Astrocyte (in vitro differentiated cells and primary cell): ENCODE measurements around the gene CDH23. TPM values are rescaled to one million over a fixed set of nuclear protein-coding genes. Genes with fewer than 3 reads are reported as not detected.

ENCODE experiments used
- DNase-seq: peaks from one replicate; pipeline ENCODE4 v3.0.0-alpha.2; 2010; ENCODE audit warnings: low read depth
- FAIRE-seq: peaks from 2 replicates; lab custom pipeline; 2011; peaks lifted over from hg19 to GRCh38; lab: Jason Lieb, UNC
- H2AFZ ChIP-seq: 2 replicates; pipeline ENCODE4 v1.6.0; 2012; ENCODE audit warnings: low read depth, low read length, inconsistent platforms
- H3K27ac ChIP-seq: 2 replicates; pipeline ENCODE4 v1.5.1; 2011; ENCODE audit warnings: low read depth, low read length, inconsistent platforms
- H3K27me3 ChIP-seq: 2 replicates; pipeline ENCODE4 v1.6.0; 2011; ENCODE audit warnings: low read length, inconsistent platforms; ENCODE audit not compliant: insufficient read depth
- H3K36me3 ChIP-seq: 2 replicates; pipeline ENCODE4 v1.5.1; 2011; ENCODE audit warnings: low read length, inconsistent platforms; ENCODE audit not compliant: insufficient read depth
- H3K4me1 ChIP-seq: 2 replicates; pipeline ENCODE4 v1.5.1; 2011; ENCODE audit warnings: low read length, inconsistent platforms; ENCODE audit not compliant: insufficient read depth
- H3K4me2 ChIP-seq: 2 replicates; pipeline ENCODE4 v1.6.0; 2012; ENCODE audit warnings: low read length, inconsistent platforms
- H3K4me3 ChIP-seq: 2 replicates; pipeline ENCODE4 v1.5.1; 2011; ENCODE audit warnings: low read depth, mild to moderate bottlenecking, low read length, inconsistent platforms; ENCODE audit not compliant: insufficient read depth
- H3K79me2 ChIP-seq: 2 replicates; pipeline ENCODE4 v1.6.0; 2012; ENCODE audit warnings: mild to moderate bottlenecking, low read length, inconsistent platforms; ENCODE audit not compliant: insufficient read depth
- H3K9ac ChIP-seq: 2 replicates; pipeline ENCODE4 v1.6.0; 2012; ENCODE audit warnings: mild to moderate bottlenecking, low read length, inconsistent platforms
- H3K9me3 ChIP-seq: 2 replicates; pipeline ENCODE4 v1.5.1; 2012; ENCODE audit warnings: low read depth, mild to moderate bottlenecking, low read length, inconsistent platforms; ENCODE audit not compliant: insufficient read depth
- H4K20me1 ChIP-seq: 2 replicates; pipeline ENCODE4 v1.6.0; 2012; ENCODE audit warnings: low read length, inconsistent platforms; ENCODE audit not compliant: insufficient read depth
- H3K27ac Mint-ChIP-seq: one replicate; pipeline ENCODE4 v1.8.0; 2021; ENCODE audit warnings: mild to moderate bottlenecking, mixed read lengths; ENCODE audit not compliant: unreplicated experiment
- H3K27me3 Mint-ChIP-seq: one replicate; pipeline ENCODE4 v1.8.0; 2021; ENCODE audit warnings: low read depth, mixed read lengths; ENCODE audit not compliant: unreplicated experiment
- H3K36me3 Mint-ChIP-seq: one replicate; pipeline ENCODE4 v1.8.0; 2021; ENCODE audit warnings: low read depth, mixed read lengths; ENCODE audit not compliant: unreplicated experiment
- H3K4me1 Mint-ChIP-seq: one replicate; pipeline ENCODE4 v1.8.0; 2021; ENCODE audit warnings: low read depth, mixed read lengths; ENCODE audit not compliant: unreplicated experiment
- H3K4me3 Mint-ChIP-seq: one replicate; pipeline ENCODE4 v1.8.0; 2021; ENCODE audit warnings: mild to moderate bottlenecking, moderate library complexity, mixed read lengths; ENCODE audit not compliant: unreplicated experiment
- H3K9me3 Mint-ChIP-seq: one replicate; pipeline ENCODE4 v1.8.0; 2021; ENCODE audit warnings: mild to moderate bottlenecking, mixed read lengths; ENCODE audit not compliant: unreplicated experiment
- EZH2 ChIP-seq: IDR thresholded peaks from 2 replicates; pipeline ENCODE4 v1.6.1; 2012; ENCODE audit warnings: mild to moderate bottlenecking, low read length, inconsistent platforms; ENCODE audit not compliant: insufficient read depth
- total RNA-seq: library from RNA; stranded (reverse); gene quantifications from 2 replicates; pipeline ENCODE4 v1.2.1, GENCODE V29; 2021
- TF ChIP-seq, protein P1 (sequence below): IDR thresholded peaks from 2 replicates; pipeline ENCODE4 v1.5.1; 2011; ENCODE audit warnings: low read depth, mild to moderate bottlenecking, inconsistent platforms, low read length, moderate library complexity; ENCODE audit not compliant: insufficient read depth

The CDH23 gene
- total RNA-seq, 1 donor from 2014 or later, result not detected

DNA sequence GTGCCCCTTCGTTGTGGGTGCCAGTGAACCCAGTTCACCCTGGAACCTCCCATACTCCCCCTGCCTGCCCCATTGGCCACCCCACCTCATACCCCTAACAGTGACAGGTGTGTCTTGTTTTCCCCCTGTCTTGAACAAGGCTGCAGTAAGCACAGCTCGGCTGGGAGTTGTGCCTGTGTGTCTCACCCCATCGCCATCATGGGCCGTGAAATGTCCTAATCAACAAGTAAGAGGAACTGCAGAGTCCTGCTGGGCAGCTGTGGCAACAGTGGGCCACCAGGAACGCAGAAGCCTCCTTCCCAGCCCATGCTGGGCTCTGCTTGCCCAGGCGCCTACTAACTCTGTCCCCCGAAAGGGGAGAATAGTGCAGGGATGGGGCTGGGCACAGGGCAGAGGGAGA is 231.2 kb downstream of the CDH23 start:
- Histone ChIP-seq H3K9me3 (no peaks in the 10 kb centered on the region), H2AFZ (no peak overlapping the region), H3K4me2 (no peak overlapping the region), H3K36me3 (no peaks in the 10 kb centered on the region), H4K20me1 (no peaks in the 10 kb centered on the region), H3K27ac (no peak overlapping the region), H3K79me2 (no peaks in the 10 kb centered on the region), H3K9ac (no peak overlapping the region), H3K27me3 (peaks cover 25% of the 10 kb centered on the region), H3K4me1 (peaks cover 3% of the 10 kb centered on the region), H3K4me3 (no peak overlapping the region)
- no peak for TF ChIP-seq EZH2
- TF ChIP-seq, protein P1, sequence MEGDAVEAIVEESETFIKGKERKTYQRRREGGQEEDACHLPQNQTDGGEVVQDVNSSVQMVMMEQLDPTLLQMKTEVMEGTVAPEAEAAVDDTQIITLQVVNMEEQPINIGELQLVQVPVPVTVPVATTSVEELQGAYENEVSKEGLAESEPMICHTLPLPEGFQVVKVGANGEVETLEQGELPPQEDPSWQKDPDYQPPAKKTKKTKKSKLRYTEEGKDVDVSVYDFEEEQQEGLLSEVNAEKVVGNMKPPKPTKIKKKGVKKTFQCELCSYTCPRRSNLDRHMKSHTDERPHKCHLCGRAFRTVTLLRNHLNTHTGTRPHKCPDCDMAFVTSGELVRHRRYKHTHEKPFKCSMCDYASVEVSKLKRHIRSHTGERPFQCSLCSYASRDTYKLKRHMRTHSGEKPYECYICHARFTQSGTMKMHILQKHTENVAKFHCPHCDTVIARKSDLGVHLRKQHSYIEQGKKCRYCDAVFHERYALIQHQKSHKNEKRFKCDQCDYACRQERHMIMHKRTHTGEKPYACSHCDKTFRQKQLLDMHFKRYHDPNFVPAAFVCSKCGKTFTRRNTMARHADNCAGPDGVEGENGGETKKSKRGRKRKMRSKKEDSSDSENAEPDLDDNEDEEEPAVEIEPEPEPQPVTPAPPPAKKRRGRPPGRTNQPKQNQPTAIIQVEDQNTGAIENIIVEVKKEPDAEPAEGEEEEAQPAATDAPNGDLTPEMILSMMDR, result no peak
- Mint-ChIP-seq H3K36me3 (no peaks in the 10 kb centered on the region), H3K27ac (no peak overlapping the region), H3K27me3 (peaks cover 40% of the 10 kb centered on the region), H3K4me3 (no peak overlapping the region), H3K9me3 (no peaks in the 10 kb centered on the region), H3K4me1 (peaks cover 4% of the 10 kb centered on the region)
- FAIRE-seq, result no peak
- DNase-seq, result no peak

DNA sequence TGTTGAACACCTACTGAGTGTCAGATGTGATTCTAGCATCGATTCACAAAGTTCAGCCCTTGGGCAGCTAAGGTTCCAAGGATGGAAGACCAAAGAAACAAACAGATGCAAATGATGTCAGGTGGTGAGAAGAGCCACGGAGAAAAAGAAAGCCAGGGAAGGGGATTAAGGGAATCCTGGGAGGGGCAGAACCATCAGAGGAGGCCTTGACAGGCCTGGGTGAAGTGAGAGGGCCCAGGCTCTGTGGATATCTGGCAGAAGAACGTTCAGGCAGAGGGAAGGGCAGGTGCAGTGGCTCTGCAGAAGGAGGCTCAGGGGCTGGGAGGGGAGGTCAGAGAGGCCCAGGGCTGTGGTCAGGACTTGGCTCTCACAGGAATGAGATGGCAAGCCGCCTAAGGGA is 232.4 kb downstream of the CDH23 start:
- H3K9me3 Mint-ChIP-seq, result no peaks in the 10 kb centered on the region
- H3K36me3 ChIP-seq, result no peaks in the 10 kb centered on the region
- H3K27me3 Mint-ChIP-seq, result peaks cover 47% of the 10 kb centered on the region
- H3K36me3 Mint-ChIP-seq, result no peaks in the 10 kb centered on the region
- peaks cover 30% of the 10 kb centered on the region for H3K27me3 ChIP-seq
- H3K27ac Mint-ChIP-seq, result no peak overlapping the region
- no peaks in the 10 kb centered on the region for H4K20me1 ChIP-seq
- no peak overlapping the region for H3K27ac ChIP-seq
- TF ChIP-seq EZH2, result no peak
- TF ChIP-seq, protein P1, result no peak
- H3K9me3 ChIP-seq, result no peaks in the 10 kb centered on the region
- FAIRE-seq (no peak), DNase-seq (no peak)
- no peak overlapping the region for H3K4me3 Mint-ChIP-seq
- no peak overlapping the region for H2AFZ ChIP-seq
- H3K4me1 ChIP-seq, result no peaks in the 10 kb centered on the region
- H3K79me2 ChIP-seq, result no peaks in the 10 kb centered on the region
- H3K4me1 Mint-ChIP-seq, result no peaks in the 10 kb centered on the region
- H3K4me2 ChIP-seq, result no peak overlapping the region
- H3K9ac ChIP-seq, result no peak overlapping the region
- no peak overlapping the region for H3K4me3 ChIP-seq

- Histone ChIP-seq H3K4me1 (no peaks in the 10 kb centered on the region), H3K4me2 (no peak overlapping the region), H3K27me3 (peaks cover 36% of the 10 kb centered on the region), H3K9ac (no peak overlapping the region), H3K4me3 (no peak overlapping the region), H4K20me1 (no peaks in the 10 kb centered on the region), H3K27ac (no peak overlapping the region), H2AFZ (no peak overlapping the region), H3K36me3 (no peaks in the 10 kb centered on the region), H3K9me3 (no peaks in the 10 kb centered on the region), H3K79me2 (no peaks in the 10 kb centered on the region)
- no peak overlapping the region for H3K27ac Mint-ChIP-seq
- FAIRE-seq (no peak), DNase-seq (no peak)
- TF ChIP-seq, protein P1, result no peak
- TF ChIP-seq EZH2, result no peak
- H3K9me3 Mint-ChIP-seq, result no peaks in the 10 kb centered on the region
- peaks cover 57% of the 10 kb centered on the region for H3K27me3 Mint-ChIP-seq
- H3K4me3 Mint-ChIP-seq, result no peak overlapping the region
- no peaks in the 10 kb centered on the region for H3K36me3 Mint-ChIP-seq
- H3K4me1 Mint-ChIP-seq, result no peaks in the 10 kb centered on the region
These were observed 233.4 kb downstream of the CDH23 start for GRCh38 chr10:71630168-71630567.
